Jurkat, Clone E6-1 (cell line): ENCODE results near the gene TECR. TPM values are rescaled to one million over a fixed set of nuclear protein-coding genes. Genes with fewer than 3 reads are reported as not detected.
A peak's percentile ranks its signal among the peaks of the same experiment; 100 is the strongest.
"Not testable (repeated sequence)": the region's sequence is repeated elsewhere in the genome, so short reads cannot be mapped to it uniquely, and the experiment has no call there.

Experiments used
- DNase-seq: peaks from one replicate; pipeline ENCODE4 v3.0.0-alpha.2; 2011; ENCODE audit warnings: low read depth, low spot score
- H3K4me3 ChIP-seq: 2 replicates; pipeline ENCODE4 v1.5.1; 2011; ENCODE audit warnings: mild to moderate bottlenecking, low read length, control low read depth, moderate library complexity
- polyA plus RNA-seq: library from polyadenylated mRNA; unstranded; fragments of >200 nt; gene quantifications from one replicate; pipeline ENCODE4 v1.2.1, GENCODE V29; 2012; ENCODE audit warnings: missing spikeins; ENCODE audit not compliant: insufficient read length, insufficient read depth

Gene TECR
- 211 TPM for polyA plus RNA-seq

GRCh38 chr19:14529254-14530004 lies at the start of gene TECR:
TSS of gene TECR (plus strand) at chr19:14529594. CDS start at chr19:14529697, 103 bp downstream.
- peak within 1 kb of the TSS; percentile 98 for H3K4me3 ChIP-seq
- DNase-seq = peak; percentile 100

GRCh38 chr19:14479975-14480699 lies 49.3 kb upstream of the TECR start:
- H3K4me3 ChIP-seq = peak overlapping the region; percentile 27; the same call in 1 of the 2 replicates
- no peak for DNase-seq

- H3K4me3 ChIP-seq = no peak overlapping the region
- DNase-seq = no peak
Observed at GRCh38 chr19:14480700-14481079, 48.7 kb upstream of the TECR start.

GRCh38 chr19:14482172-14482941 lies 47.0 kb upstream of the TECR start:
- H3K4me3 ChIP-seq = no peak overlapping the region
- DNase-seq = no peak

DNA sequence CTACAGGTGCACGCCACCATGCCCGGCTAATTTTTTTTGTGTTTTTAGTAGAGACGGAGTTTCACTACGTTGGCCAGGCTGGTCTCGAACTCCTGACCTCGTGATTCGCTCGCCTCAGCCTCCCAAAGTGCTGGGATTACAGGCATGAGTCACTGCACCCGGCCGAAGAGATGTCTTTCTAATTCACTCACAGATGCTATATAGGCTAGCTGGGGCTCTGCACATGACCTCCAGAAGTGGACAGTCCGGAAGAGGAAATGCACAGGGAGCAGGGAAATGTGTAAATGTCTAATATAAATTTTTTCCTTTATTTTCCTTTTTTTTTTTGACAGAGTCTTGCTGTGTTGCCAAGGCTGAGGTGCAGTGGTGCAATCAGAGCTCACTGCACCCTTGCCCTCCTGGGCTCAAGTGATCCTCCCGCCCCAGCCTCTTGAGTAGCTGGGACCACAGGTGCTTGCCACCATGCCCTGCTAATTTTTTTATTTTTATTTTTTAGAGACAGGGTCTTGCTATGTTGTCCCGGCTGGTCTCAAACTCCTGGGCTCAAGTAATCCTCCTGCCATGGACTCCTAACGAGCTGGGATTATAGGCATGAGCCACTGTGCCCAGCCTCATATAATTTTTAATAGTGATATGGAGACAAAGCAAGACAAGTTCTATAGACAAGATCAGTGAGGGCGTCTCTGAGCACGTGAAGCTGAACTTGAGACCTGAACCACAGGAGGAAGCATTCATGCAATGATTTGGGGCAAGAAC lies 41.8 kb upstream of the TECR start:
- H3K4me3 ChIP-seq = no peak overlapping the region
- no peak for DNase-seq

DNA sequence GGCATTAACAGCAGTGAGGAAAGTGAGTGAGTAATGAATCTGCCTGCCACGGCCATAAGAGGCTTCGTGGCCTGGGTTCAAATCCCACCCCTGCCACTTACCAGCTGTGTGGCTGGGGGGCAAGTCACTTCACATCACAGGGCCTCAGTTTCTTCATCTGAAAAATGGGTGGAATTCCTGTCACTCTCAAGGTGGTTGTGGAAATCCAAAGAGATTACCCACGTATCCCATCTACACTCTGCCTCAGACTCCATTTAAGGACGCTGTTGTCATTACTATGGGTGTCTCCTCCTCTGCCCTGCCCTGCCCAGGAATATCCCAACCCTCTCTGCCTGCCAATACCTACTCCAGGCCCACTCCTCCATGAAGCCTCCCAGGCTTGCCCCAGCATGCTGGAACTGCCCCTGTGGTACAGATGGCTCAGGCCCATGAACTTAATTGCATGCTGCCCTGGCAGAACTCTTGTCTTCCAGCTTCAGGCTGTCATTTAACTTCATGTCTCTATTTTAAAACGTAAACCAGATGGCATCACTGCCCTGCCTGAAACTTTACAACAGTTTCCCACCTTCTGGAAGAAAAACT lies 36.5 kb upstream of the TECR start:
- DNase-seq = no peak
- H3K4me3 ChIP-seq = no peak overlapping the region

GRCh38 chr19:14494411-14494810 lies 35.0 kb upstream of the TECR start:
- DNase-seq = no peak
- no peak overlapping the region for H3K4me3 ChIP-seq

- no peak for DNase-seq
Observed at GRCh38 chr19:14494910-14495671, 34.3 kb upstream of the TECR start.

GRCh38 chr19:14495672-14496028 lies 33.7 kb upstream of the TECR start:
- no peak for DNase-seq
- H3K4me3 ChIP-seq = peak overlapping the region; percentile 62

More at GRCh38 chr19:14494910-14495671, 34.3 kb upstream of the TECR start:
- peak overlapping the region; percentile 62 for H3K4me3 ChIP-seq

DNA sequence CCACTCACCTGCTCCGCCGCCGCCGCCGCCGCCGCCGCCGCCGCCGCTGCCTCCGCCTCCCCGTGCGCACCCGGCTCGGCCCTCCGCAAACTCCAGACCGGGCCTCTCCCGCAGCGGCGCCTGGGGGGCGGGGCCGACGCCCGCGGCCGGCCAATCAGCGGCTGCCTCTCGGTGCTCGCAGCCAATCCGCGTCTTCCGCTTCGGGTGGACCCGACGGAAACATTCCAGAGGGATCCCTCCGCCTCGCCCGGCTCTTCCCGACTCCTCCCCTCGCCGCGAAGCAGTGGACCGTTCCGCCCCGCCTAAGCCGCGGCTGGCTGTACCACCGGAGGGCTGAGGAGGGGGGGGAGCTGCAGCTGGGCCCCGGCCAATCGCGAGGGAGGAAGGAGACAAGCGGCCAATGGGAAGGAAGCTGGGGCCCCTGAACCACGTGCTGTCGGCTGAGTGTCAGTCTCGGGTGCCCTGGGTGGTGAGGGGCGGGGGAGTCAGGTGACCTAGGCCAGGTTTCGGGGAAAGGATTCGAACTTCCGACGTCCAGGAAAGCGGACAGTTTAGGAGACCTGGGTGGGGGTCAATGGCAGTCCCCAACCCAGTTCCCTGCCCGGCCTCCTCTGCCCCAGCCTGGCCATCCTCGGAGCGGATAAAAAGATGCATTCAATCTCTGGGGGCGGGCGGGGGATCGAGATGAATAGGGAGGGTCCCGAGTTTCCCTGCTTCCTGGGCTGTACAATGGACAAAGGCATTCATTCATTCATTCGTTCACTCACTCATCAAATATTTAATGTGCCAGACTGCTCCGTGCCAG lies 33.2 kb upstream of the TECR start, which contains the start of gene GIPC1:
Gene GIPC1 (minus strand): TSS at position 99 of the 805 bp plus-strand sequence. CDS start 13,151 bp downstream, outside the sequence.
- DNase-seq = peak; percentile 82
- H3K4me3 ChIP-seq = peak within 1 kb of the TSS; percentile 62

GRCh38 chr19:14496834-14497227 lies 32.6 kb upstream of the TECR start:
- no peak for DNase-seq
- H3K4me3 ChIP-seq = peak overlapping the region; percentile 62

DNA sequence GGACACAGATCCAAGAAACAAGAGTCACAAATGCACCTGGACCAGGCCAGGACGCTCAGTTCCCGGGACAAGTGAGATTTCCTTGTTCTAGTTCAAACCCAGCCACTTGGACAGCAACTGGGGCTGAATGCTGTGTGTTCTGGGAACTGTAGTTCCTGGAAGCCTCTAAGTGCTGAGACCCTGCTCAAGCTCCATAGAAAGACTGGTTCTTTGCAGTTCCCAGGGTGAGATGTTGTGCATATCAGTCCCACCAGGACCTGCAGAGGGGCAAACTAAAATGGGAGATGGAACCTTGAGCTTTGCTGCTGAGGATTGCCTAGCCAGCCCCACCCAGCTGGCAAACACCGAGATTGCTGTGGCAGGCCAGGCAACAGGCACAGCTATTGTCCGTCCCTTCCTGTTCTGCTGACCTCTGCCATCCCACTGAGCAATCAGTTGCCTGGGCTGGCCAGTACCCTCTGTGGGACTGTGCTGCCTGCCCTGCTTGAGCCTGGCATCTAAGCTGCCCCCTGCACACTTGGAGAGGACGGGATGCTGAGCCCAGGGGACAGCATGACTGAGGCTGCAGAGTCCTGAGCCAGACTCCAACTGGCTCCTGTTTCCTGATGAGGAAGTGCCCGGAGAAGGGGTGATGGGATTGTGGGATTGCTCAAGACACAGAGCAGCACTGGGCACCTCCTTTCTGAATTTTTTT lies 32.0 kb upstream of the TECR start:
- H3K4me3 ChIP-seq = no peak overlapping the region
- DNase-seq = no peak

DNA sequence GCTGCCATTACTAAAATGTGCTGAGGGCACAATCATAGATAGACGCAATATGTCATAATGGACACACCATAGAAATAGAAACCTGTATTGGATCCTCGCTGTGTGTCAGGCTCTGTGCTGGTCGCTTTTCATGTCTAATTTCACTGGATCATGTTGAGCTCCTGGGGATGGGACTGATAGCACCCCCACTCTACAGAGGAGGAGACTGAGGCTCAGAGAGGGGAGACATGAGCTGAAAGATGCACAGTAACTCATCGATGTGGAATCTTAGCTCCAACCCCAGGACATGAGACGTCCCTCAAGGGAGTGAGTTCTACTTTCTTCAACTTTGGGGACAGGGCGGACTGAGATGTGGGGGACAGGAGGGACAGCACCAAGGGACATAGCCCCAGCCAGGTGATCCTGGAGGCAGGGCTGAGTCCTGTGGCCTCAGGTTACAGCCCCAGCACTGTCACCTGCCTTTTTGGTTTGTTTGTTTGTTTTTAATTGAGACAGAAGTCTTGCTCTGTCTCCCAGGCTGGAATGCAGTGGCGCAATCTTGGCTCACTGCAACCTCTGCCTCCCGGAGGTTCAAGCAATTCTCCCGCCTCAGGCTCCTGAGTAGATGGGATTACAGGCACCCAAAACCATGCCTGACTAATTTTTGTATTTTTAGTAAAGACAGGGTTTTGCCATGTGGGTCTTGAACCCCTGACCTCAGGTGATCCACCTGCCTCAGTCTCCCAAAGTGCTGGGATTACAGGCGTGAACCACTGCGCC lies 26.9 kb upstream of the TECR start:
- H3K4me3 ChIP-seq = no peak overlapping the region
- no peak for DNase-seq

GRCh38 chr19:14503285-14503684 lies 26.1 kb upstream of the TECR start:
- H3K4me3 ChIP-seq = no peak overlapping the region
- DNase-seq = no peak

GRCh38 chr19:14504575-14504974 lies 24.8 kb upstream of the TECR start:
- DNase-seq, H3K4me3 ChIP-seq: not testable (repeated sequence)
